Heart left ventricle (tissue), 16 donors: ENCODE measurements around the gene GIT2. TPM values are rescaled to one million over a fixed set of nuclear protein-coding genes. Genes with fewer than 3 reads are reported as not detected.
"Not testable (repeated sequence)": the region's sequence is repeated elsewhere in the genome, so short reads cannot be mapped to it uniquely, and the experiment has no call there.

Experiments
- ATAC-seq, 4 donors: fragments of 200-7000 bp; cut with Tn5 transposase; one replicate each; pipeline ENCODE4 v1.9.1; 2020 to 2022; ENCODE audit warnings: moderate library complexity in 4 of 4, mild to moderate bottlenecking in 3 of 4, moderate number of reproducible peaks in 1 of 4
- DNase-seq, 5 donors: peaks; one replicate each; pipeline ENCODE4 v3.0.0-alpha.2; 2020
- H3K27ac ChIP-seq, 12 donors: fragments of 200-600 bp; sonication (generic) in 4 of 12; one replicate each; pipeline versions ENCODE4 v1.5.0 to v1.8.0; 2016 to 2022; ENCODE audit warnings: mild to moderate bottlenecking in 2 of 12
- H3K27me3 ChIP-seq, 9 donors: fragments of 200-600 bp; sonication (generic) in 2 of 9; one replicate each; pipeline versions ENCODE4 v1.5.1 to v1.8.0; 2016 to 2022; ENCODE audit warnings: mild to moderate bottlenecking in 3 of 9
- H3K36me3 ChIP-seq, 9 donors: fragments of 200-600 bp; sonication (generic) in 2 of 9; one replicate each; pipeline versions ENCODE4 v1.5.0 to v1.8.0; 2018 to 2022; ENCODE audit warnings: mild to moderate bottlenecking in 2 of 9
- H3K4me1 ChIP-seq, 12 donors: fragments of 200-600 bp; sonication (generic) in 4 of 12; one replicate each; pipeline versions ENCODE4 v1.5.0 to v1.8.0; 2016 to 2022; ENCODE audit warnings: mild to moderate bottlenecking in 3 of 12
- H3K4me3 ChIP-seq, 12 donors: fragments of 200-600 bp; sonication (generic) in 4 of 12; one replicate each; pipeline versions ENCODE4 v1.5.0 to v1.8.0; 2017 to 2022; ENCODE audit warnings: mild to moderate bottlenecking in 9 of 12, moderate library complexity in 4 of 12
- H3K9me3 ChIP-seq, 12 donors: fragments of 200-600 bp; sonication (generic) in 4 of 12; one replicate each; pipeline versions ENCODE4 v1.5.0 to v1.8.0; 2016 to 2022; ENCODE audit warnings: mild to moderate bottlenecking in 1 of 12
- CTCF ChIP-seq, 12 donors: fragments of 200-600 bp; sonication (generic) in 4 of 12; IDR thresholded peaks; one replicate each; pipeline versions ENCODE4 v1.5.0 to v1.8.0; 2018 to 2022; ENCODE audit warnings: antibody characterized with exemption in 12 of 12, mild to moderate bottlenecking in 5 of 12
- POLR2A ChIP-seq, 2 donors: fragments of 450-650 bp; IDR thresholded peaks; one replicate each; pipeline ENCODE4 v1.6.1; 2017; ENCODE audit warnings: antibody characterized with exemption in 2 of 2, mild to moderate bottlenecking in 2 of 2, moderate library complexity in 2 of 2
- WGBS, 4 donors: extraction: QIAGEN DNeasy Blood & Tissue Kit in 2 of 4; methylation state at CpG; one replicate each; pipeline versions ENCODE4 v1.1.5 to v1.1.7; 2013 to 2018; 5-methylcytosine and 5-hydroxymethylcytosine counted together
- intact Hi-C, 10 donors: fragments of 100-400 bp; cut with DNase I; formaldehyde crosslinking; loops; one replicate each; pipeline versions ENCODE4 v1.11.1 to v1.14.2; 2022
- polyA plus RNA-seq, 2 donors: library from polyadenylated mRNA; stranded (reverse); fragments of 200-250 nt; gene quantifications; one replicate each; pipeline ENCODE4 v1.2.3, GENCODE V29; 2013
- total RNA-seq, 9 donors: library from RNA; depleted of rRNA in 2 of 9; stranded (reverse); fragments of >200 nt in 2 of 9; fragmentation: NEBNext Ultra II Directional in 3 of 9; extraction: Animal tissue kit (Norgen Biotek cat#: 25700) in 3 of 9; gene quantifications; one replicate each; pipeline versions ENCODE4 v1.1.0 to v1.2.4, GENCODE V29; 2016 to 2023
- donor health status: ischemic (EF 13 %, LVEDD 7.1; RV severe dilation, severe dysfunction).
- donor health status: healthy with polysubstance abuse.
- donor health status: DM: no; HTN: yes; CAD: no.
- donor health status: DM: no; HTN: no; CAD: no.
- donor health status: ischemic (EF 25% LVEDD 6.9; RV normal size, moderate dysfunction).
- donor health status: ischemic (EF 25% LVEDD 5.7; RV mildly dilated, moderate dysfunction).
- donor health status: healthy.
- donor health status: DM: yes; HTN: yes; CAD: no.
- donor health status: ischemic (EF 35%, LVEDD 5.7; RV mildly dilated, moderate dysfunction).
- donor health status: nonischemic (EF 11% LVEDD 7.7; RV severe dilation, severe dysfunction).
- donor health status: DM: yes; HTN: yes; CAD: no.
- donor health status: PGD.
- donor health status: ischemic (EF 29% LVEDD 5.4; RV normal size, mild dysfunction).
- donor health status: nonischemic (EF 23%, LVEDD 6.1; RV moderate dilation, normal function).

GIT2 gene
- total and polyA plus RNA-seq, 11 donors = 17.4 to 56.7 (median 36.2) TPM

- H3K4me1 ChIP-seq = peaks cover 0 to 42% (median 21%) of the 10 kb centered on the region in 12 donors
- peak overlapping the region in 9 of 12 donors; percentile 12 to 68 (median 57) for H3K27ac ChIP-seq
- H3K27me3 ChIP-seq = no peaks in the 10 kb centered on the region
- no peak overlapping the region for H3K4me3 ChIP-seq
- no peaks in the 10 kb centered on the region for H3K9me3 ChIP-seq
- ATAC-seq (peak in 1 of 4 donors; percentile 80), DNase-seq (no peak)
- TF ChIP-seq CTCF (IDR thresholded peaks at IDR 0.05) = no peak
- no peak for TF ChIP-seq POLR2A (IDR thresholded peaks at IDR 0.05)
- H3K36me3 ChIP-seq = peaks cover 0 to 86% (median 77%) of the 10 kb centered on the region in 9 donors
- intact Hi-C loops = no loop called here
- 50 to 81% (median 66%) methylated on average over 8 of the region's 8 CpGs for WGBS, 4 donors
Observed at GRCh38 chr12:109988903-109989302, 7.3 kb downstream of the GIT2 start.

- WGBS, 4 donors = 87 to 94% (median 93%) methylated on average over 10 of the region's 10 CpGs
- Histone ChIP-seq H3K27me3 (no peaks in the 10 kb centered on the region), H3K4me1 (peaks cover 0 to 37% (median 17%) of the 10 kb centered on the region in 12 donors), H3K4me3 (no peak overlapping the region), H3K36me3 (peaks cover 0 to 92% (median 84%) of the 10 kb centered on the region in 9 donors), H3K9me3 (no peaks in the 10 kb centered on the region), H3K27ac (peak overlapping the region in 7 of 12 donors; percentile 16 to 57 (median 43))
- no peak for ATAC-seq
- intact Hi-C loops = no loop called here
- no peak for DNase-seq
- no peak for TF ChIP-seq CTCF (IDR thresholded peaks at IDR 0.05)
- no peak for TF ChIP-seq POLR2A (IDR thresholded peaks at IDR 0.05)
Observed at GRCh38 chr12:109988274-109988673, 7.9 kb downstream of the GIT2 start.

- H3K4me1 ChIP-seq = peaks cover 0 to 31% (median 14%) of the 10 kb centered on the region in 12 donors
- H3K36me3 ChIP-seq = peaks cover 0 to 98% (median 90%) of the 10 kb centered on the region in 9 donors
- no peak for DNase-seq
- WGBS, 4 donors = 93 to 96% (median 94%) methylated on average over 8 of the region's 8 CpGs
- no peaks in the 10 kb centered on the region for H3K9me3 ChIP-seq
- ATAC-seq = no peak
- no peak overlapping the region for H3K27ac ChIP-seq
- TF ChIP-seq CTCF (IDR thresholded peaks at IDR 0.05) (no peak), POLR2A (IDR thresholded peaks at IDR 0.05) (no peak)
- intact Hi-C loops = no loop called here
- H3K4me3 ChIP-seq = no peak overlapping the region
- no peaks in the 10 kb centered on the region for H3K27me3 ChIP-seq
Observed at GRCh38 chr12:109987615-109988014, 8.6 kb downstream of the GIT2 start.

- DNase-seq, H3K27ac ChIP-seq, H3K9me3 ChIP-seq, H3K27me3 ChIP-seq, H3K4me3 ChIP-seq, intact Hi-C loops, ATAC-seq: not testable (repeated sequence)
- H3K36me3 ChIP-seq = peaks cover 0 to 100% (median 99%) of the 10 kb centered on the region in 9 donors
- H3K4me1 ChIP-seq = peaks cover 0 to 26% (median 15%) of the 10 kb centered on the region in 12 donors
- WGBS, 4 donors = 94 to 97% (median 96%) methylated on average over 16 of the region's 16 CpGs
Observed at GRCh38 chr12:109986236-109986635, 9.9 kb downstream of the GIT2 start.
